Stimulated activated CD4-positive, alpha-beta T cell treated with anti-CD3 and anti-CD28 coated beads, Interleukin-4, amount 100 ng/mL, for 4 hours (primary cell): Measurements from ENCODE around the gene UIMC1.
"Not testable (repeated sequence)": the region's sequence is repeated elsewhere in the genome, so short reads cannot be mapped to it uniquely, and the experiment has no call there.

Experiments
- DNase-seq, 2 experiments: peaks; one replicate each; pipeline ENCODE4 v3.0.0-alpha.2; 2020

UIMC1 gene

DNA sequence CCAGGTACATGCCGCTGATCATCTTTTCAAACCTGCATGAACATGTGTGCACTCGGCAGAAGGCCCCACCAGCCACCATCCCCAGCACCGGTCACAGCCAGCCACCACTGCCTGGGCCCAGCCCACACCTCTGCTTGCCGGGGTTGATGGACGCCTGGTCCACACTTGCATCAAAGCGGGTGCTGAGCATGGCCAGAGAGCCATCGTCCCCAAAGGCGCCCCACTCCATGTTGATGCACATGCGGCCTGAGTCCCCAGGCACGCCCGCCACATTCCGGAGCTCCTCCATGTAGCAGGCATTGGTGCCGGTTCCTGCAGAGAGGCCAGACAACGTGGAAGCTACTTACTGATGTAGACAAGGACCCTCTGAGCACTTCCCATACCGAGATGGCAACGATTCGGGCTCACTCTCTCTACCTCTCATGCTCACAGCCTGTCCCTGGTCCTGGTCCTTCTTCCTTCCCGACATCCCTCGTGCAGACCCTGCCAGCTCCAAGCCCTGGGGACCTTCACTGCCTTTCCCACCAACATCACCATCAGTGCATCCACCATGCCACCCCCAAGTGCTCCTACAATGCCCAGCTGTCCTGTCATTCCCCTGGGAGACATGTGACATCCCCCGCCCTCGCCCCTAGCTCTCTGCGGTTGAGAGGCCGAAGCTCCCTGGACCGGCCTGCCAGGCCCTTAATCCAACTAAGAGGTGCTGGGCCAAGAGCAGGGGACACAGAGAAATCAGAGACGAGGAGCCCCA, 124.6 kb downstream of the UIMC1 start:
- no peak for DNase-seq

DNA sequence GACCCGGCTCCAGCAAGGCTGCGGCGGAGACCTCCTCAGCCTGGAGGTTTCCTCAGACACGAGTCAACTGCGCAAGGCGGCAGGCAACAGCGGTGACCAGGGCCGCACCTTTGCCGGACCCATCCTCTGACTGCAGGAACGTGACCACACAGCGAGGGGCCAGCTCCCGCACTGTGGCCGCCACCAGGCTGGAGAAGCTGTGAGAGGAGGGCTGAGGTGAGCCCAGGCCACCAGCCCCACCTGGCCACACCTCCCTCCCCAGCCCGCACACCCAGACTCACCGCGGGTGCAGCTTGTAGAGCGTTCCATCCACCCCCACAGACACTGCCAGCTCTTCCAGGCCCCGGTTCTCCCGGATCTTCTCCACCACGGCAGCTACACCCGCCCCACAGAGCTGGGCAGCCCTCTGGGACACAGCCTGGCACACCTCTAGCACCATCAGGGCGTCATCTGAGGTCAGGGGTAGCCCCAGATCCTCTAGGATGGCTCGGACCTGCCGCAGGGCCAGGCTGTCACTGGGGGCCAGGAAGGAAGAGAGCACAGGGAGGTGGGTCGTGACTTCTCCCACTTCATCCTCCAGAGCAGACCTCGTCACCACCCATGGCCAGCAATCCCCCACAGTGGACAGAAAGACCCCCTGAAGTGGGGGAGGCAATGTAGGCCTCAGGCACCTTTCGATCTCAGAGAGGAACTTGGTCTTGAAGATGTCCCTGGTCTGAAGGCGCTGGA, 125.4 kb downstream of the UIMC1 start:
- no peak for DNase-seq

DNA sequence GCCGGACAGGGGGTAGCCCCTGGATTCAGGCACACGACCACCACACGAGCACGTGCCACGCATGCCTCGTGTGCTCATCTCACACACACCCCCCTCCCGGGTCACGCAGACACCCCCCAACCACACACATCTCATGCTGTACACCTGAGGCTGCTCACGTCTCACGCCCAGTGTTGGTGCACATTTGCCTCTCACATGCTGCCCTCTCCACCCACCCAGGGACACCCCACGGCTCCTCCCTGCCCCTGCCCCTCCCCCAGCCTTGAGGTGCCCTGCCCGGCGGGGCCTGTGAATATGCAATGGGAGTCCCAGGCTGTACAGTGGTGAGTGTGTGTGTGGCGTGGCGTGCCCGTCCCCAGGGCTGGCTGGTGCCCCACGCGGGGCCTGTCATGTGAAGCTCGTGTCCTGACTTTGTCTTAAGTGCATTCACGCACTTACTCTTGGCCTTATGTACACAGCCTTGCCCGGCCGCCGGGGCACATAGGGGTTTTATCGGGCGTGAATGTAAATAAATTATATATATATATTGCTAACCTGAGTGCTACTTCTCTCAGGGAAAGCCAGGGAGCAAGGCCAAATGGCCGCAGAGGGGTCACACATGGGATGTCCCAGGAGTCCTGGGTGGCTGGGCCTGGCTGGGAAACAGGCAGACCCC, 126.1 kb downstream of the UIMC1 start:
- DNase-seq: no peak

DNA sequence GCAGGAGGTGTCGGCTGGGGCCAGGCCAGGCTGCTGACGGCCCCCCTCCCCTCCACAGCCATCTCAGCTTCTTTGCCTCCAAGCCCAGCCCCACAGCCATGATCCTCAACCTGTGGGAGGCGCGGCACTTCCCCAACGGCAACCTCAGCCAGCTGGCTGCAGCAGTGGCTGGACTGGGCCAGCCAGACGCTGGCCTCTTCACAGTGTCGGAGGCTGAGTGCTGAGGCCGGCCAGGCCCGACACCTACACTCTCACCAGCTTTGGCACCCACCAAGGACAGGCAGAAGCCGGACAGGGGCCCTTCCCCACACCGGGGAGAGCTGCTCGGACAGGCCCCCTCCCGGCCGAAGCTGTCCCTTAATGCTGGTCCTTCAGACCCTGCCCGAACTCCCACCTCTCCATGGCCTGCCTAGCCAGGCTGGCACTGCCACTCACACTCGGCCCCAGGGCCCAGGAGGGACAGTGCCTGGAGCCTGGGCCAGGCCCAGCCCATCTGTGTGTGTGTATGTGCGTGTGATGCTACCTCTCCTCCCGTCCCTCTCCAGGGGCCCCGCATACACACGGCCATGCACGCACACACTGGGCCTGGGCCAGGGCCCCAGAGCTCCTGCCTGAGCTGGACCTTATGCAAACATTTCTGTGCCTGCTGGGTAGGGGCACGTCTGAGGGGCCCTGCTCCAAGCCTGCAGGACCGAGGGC, 126.8 kb downstream of the UIMC1 start:
- no peak for DNase-seq

DNA sequence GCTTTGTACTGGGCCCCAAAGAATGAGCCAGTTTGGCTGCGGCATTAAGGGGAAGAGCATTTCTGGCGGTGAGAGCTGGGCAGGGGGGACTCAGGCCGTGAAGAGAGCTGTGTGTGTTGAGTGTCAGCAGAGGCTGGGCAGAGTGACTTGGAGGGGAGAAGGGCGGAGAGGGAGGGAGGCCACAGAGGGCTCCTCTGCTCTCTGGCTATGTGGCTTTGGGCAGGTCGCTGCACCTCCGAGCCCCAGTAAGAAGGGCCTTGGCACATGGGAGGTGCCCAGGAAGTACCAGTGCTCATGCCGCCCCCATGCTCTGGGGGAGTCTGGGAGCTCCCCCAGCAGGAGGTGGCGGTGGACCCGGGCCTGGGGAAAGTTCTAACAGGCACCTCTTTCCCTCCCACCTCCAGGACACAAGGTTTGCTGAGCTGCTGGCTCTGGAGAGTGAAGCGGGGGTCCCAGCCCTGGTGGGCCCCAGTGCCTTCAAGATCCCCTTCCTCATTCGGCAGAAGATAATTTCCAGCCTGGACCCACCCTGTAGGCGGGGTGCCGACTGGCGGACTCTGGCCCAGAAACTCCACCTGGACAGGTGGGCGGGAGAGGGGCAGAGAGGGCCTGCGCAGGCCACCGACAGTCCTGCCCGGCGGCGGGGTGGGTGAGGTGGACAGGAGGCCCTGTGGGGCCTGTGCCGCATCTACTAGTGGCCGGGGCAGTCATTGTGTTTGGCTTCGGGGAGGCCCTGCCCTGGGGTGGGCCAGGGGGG, 127.5 kb downstream of the UIMC1 start:
- no peak for DNase-seq

DNA sequence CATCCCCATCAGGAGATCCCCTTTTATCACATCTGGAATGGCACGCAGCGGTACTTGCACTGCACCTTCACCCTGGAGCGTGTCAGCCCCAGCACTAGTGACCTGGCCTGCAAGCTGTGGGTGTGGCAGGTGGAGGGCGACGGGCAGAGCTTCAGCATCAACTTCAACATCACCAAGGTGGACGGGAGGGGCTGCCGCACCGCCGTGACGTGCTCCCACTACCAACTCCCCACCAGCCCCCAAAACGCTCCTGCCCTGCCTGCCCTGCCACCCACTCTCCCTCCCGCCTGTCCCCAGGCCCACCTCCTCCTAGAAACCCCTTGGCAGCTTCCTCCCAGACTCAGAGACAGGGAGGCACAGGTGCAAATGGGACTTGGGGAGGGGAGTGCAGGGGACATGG, 128.1 kb downstream of the UIMC1 start:
- no peak for DNase-seq

DNA sequence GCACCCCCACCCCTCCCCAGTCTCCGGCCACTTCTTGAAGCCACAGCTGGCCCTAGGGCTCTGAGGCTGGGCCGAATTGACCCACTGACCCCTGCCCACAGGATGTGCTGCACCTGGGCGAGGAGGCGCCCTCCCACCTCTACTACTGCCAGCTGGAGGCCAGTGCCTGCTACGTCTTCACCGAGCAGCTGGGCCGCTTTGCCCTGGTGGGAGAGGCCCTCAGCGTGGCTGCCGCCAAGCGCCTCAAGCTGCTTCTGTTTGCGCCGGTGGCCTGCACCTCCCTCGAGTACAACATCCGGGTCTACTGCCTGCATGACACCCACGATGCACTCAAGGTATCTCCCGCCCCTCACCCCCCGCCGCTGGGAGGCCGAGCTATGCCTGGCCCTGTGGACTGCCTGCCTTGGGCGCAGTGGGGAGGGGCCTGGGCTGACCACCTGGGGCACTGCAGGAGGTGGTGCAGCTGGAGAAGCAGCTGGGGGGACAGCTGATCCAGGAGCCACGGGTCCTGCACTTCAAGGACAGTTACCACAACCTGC, 128.7 kb downstream of the UIMC1 start:
- no peak for DNase-seq

DNA sequence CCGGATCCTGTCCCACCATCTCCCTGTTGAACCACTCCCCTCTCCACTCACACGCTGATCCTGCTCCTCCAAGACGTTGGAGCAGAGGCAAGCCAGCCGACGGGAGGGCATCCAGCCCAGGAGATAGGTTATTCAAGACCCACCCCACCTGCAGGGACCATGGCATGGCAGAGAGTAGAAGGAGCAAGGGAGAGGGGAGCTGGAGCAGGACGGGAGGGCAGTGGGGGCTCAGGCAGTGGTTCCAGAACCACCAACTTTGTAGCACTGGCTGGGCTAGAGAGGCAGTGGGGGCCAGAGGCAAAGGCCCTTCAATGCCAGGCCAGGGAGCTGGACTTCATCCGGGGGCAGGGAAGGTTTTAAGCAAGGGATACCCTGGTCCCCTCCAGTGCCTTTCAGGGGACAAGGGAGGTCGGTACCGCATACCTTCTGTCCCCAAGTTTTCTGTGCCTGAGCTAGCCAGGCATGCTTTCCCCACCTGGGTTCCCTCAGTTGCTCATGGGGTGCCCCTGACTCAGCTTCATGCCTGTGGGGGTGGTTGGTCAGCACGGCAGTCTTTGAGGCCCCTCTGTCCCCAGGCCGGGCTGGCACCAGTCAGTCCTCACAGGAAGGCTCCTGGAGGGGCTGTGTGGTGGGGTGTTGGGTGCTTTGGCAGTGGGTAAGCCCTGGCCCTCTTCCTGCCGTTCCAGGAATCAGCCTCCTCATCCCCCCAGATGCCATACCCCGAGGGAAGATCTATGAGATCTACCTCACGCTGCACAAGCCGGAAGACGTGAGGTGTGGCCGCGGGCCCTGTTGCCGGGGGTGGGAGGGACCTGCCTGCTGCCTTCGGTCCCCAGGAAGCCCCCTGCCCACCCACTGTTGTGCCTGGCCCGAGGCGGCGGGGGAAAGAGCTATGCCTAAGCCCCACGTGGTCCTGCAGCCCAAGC, 129.8 kb downstream of the UIMC1 start:
- DNase-seq: no peak

DNA sequence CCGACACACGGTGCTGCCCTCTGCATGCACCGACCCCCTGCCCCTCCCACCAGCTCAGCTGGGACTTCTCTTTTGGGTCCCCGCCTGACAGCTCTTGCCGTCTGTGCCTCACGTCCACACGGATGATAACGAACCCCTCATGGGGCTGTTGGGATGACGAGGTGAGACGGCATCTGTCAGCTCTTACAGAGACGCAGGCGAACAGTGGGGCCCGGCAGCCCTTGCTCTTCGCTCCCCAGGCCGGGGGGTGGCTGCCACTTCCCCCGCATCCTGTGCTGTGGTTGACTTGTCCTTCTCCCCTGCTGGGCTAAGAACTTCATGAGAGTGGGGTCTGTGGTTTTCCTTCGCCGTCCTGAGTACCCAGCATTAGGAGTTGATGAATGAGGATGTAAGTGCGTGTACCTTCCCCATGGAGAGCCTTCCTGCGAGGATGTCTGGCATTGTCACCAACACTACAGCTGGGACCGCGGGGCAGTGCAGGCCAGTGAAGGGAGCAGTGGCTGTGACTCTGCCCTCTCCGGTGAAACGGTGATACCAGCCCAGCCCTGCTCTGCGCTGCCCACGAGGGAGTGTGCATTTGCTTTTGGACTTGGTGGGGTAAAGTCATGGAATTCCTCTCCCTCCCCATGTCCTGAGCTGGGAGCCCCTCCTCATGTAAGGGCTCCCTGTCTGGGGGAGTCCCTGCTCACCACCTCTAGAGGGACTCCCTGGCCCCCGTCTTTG, 130.6 kb downstream of the UIMC1 start:
- no peak for DNase-seq

DNA sequence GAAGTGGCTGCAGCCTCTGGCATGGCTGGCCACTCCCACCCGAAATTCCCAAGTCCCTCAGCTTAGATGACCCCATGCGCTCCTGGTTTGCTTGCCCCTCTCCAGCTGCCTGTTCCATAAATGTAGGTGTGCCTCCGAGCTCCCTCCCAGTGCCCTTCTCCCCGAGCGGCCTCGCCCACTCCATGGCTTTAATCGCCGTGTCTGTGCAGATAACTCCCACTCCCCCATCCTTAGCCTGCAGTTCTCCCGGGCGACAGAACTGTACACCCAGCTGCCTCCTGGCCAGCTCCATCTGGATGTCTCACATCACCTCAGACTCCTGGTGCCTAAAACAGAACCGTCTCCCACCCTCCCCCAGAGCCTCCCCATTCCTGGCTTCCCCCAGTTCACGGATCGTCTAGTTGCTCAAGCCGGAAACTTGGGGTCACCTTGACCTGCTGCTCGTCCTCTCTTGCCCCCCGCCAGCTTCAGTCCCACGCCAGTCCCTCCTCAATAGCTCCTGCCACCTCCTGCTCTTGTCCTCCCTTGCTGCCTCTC, 131.5 kb downstream of the UIMC1 start:
- no peak for DNase-seq

DNA sequence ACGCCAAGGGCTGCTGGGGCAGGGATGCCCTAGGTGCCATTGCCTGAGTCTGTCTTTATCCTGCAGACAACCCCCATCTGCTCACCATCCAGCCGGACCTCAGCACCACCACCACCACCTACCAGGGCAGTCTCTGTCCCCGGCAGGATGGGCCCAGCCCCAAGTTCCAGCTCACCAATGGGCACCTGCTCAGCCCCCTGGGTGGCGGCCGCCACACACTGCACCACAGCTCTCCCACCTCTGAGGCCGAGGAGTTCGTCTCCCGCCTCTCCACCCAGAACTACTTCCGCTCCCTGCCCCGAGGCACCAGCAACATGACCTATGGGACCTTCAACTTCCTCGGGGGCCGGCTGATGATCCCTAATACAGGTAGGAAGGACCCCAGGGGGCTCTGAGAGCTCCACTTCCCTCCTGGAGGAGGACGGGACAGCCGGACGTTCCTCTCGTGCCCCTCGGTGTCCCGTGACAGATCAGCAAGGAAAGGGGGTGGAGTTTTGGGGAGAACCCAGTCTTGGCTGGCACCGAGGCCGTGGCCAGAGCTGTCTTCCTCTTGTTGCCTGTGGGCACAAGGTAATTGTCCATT, 132.3 kb downstream of the UIMC1 start:
- no peak for DNase-seq

DNA sequence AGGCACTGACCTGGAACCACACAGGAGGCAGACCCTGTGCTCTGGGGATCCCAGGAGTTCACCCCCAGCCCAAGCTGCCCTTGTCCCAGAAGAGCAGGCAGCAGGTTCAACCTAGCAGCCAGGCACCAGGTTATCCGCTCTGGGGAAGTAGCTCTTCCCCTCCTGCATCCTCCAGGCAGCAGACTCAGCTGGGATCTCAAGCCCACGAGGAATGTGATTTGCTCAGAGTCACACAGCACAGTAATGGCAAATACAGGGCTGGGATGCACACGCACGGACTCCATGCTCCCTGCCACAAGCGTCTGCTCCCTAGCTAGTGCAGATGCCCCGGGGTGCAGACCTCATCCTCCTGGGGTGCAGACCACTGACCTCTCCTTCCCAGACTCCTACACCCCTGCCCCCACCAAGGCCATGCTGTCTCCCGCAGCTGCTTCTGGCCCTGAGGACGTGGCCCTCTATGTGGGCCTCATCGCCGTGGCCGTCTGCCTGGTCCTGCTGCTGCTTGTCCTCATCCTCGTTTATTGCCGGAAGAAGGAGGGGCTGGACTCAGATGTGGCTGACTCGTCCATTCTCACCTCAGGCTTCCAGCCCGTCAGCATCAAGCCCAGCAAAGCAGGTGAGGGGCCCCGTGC, 132.9 kb downstream of the UIMC1 start:
- no peak for DNase-seq

DNA sequence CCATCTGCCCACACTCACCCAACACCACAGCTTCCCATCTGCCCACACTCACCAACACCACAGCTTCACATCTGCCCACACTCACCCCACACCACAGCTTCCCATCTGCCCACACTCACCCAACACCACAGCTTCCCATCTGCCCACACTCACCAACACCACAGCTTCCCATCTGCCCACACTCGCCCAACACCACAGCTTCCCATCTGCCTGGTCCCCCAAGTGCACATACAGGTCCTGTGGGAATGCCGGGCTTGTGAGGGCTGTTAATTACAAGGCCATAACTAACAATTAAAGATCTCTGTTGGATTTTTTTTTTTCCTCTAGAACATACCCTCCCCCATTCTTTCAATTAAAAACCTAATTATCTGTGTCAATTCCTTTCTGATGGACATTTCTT, 133.6 kb downstream of the UIMC1 start:
- DNase-seq: not testable (repeated sequence)

DNA sequence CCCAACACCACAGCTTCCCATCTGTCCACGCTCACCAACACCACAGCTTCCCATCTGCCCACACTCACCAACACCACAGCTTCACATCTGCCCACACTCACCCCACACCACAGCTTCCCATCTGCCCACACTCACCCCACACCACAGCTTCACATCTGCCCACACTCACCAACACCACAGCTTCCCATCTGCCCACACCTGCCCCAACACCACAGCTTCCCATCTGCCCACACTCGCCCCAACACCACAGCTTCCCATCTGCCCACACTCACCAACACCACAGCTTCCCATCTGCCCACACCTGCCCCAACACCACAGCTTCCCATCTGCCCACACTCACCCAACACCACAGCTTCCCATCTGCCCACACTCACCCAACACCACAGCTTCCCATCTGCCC, 134.0 kb downstream of the UIMC1 start:
- not testable (repeated sequence) for DNase-seq

DNA sequence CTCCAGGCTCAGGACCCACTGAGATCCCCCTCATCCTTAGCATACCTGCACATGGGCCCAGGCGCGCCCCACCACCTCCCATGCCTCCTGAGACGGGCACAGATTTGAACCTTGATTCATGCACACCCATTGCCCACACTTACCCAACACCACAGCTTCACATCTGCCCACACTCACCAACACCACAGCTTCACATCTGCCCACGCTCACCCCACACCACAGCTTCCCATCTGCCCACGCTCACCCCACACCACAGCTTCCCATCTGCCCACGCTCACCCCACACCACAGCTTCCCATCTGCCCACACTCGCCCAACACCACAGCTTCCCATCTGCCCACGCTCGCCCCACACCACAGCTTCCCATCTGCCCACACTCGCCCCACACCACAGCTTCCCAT, 135.9 kb downstream of the UIMC1 start:
- DNase-seq: not testable (repeated sequence)

DNA sequence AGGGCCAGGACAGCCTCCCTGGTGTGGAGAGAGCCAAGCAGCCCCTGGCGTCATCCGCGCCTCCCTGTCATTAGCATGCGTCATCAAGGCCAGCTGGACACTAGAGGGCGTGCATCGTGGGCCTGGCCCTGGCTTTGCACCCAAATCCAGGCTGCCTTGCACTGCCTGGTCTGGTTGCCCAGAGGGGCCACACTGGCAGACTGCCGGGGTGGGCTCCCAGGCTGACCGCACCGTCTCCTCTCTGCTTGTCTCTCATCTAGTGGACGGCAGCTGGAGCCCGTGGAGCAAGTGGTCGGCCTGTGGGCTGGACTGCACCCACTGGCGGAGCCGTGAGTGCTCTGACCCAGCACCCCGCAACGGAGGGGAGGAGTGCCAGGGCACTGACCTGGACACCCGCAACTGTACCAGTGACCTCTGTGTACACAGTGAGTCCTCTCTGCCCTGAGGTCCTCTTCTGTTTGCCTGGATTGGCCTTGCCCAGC, 136.4 kb downstream of the UIMC1 start:
- DNase-seq: no peak

DNA sequence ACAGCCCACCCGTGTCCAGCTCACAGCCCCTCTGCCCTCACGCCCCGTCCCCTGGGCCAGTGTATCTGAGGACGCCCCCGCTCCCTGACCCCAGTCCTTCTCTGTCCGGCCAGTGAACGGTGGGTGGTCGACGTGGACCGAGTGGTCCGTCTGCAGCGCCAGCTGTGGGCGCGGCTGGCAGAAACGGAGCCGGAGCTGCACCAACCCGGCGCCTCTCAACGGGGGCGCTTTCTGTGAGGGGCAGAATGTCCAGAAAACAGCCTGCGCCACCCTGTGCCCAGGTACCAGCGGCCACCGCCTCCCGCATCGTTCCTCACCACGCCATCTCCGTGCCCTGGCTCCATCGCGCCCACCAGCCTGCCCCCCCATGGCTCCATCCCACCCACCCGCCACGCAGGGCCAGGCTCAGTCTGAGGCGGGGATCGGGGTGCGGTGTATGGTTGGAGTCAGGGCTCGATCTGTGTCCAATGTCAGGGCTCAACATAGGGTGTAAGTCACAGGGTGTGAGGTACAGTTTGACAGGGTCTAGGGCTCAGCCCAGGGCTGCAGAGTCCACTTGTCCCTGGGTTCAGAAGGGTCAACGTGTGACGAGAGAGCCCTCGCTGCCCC, 137.0 kb downstream of the UIMC1 start:
- DNase-seq: no peak

DNA sequence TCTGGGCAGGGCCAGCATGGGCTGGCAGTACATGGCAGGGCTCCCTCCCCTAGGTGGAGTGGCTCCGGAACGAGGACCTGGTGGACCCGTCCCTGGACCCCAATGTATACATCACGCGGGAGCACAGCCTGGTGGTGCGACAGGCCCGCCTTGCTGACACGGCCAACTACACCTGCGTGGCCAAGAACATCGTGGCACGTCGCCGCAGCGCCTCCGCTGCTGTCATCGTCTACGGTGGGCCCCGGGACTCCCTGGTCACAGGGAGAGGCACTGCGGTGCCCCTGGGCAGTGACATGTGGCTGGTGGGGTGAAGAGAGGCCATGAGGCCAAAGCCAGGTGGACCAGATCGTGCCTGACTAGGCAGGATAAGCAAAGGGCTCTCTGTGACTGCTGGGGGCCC, 137.8 kb downstream of the UIMC1 start:
- DNase-seq: no peak

DNA sequence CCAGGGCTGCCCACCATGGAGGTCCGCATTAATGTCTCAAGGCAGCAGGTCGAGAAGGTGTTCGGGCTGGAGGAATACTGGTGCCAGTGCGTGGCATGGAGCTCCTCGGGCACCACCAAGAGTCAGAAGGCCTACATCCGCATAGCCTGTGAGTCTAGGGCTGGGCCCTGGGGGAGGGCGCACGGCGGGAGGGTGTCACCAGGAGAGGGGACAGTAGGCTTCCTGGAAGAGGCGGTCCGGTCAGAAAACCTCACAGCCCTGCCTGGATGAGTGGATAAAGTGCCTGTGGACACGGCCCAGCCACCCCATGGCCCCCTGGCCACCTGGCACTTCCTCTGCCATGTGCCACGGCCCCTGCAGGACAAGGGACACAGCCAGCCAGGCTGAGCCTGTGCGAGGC, 138.5 kb downstream of the UIMC1 start:
- DNase-seq: no peak
